ENCODE measurements around the gene INO80B.

DNA sequence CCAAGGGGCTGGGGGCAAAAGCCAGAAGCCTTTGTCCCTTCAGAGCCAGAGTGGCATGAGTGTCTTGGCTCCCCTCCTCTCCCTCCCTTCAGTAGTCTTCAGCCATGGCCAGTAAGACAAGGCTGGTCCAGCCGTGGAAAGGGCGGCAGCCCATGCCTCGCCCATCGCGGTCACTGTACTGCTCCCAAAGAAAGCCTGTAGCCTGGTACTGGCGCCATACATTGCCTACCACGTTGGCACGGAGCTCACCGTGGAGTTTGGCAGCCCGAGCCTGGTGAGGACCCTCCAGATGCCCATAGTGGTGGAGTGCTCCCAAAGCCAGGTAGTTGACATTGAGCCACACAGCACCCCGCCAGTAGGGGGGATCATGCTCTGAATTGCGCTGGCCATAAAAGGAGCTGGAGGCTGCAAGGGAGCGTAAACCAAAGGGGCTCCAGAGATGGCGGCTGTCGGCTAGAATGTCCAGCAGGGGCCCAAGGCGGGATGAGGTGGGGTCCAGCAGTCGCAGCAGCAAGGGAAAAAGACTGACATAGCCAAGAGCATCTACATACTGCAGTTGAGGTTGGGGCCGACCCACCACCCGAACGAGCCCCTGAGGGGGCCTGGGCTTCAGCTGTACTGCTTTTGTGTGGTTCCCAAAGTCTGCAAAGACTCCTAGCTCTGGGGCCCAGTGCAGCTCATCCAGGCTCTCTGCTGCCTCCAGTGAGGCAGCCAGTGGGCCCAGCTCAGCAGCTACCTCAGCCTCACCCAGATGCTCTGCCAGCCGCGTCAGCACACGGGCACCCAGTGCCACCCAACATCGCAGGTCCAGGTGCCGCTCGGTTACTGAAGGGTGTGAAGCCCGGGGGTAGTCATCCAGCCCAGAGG is 6.5 kb downstream of the INO80B start:
- TF ChIP-seq, protein P1, sequence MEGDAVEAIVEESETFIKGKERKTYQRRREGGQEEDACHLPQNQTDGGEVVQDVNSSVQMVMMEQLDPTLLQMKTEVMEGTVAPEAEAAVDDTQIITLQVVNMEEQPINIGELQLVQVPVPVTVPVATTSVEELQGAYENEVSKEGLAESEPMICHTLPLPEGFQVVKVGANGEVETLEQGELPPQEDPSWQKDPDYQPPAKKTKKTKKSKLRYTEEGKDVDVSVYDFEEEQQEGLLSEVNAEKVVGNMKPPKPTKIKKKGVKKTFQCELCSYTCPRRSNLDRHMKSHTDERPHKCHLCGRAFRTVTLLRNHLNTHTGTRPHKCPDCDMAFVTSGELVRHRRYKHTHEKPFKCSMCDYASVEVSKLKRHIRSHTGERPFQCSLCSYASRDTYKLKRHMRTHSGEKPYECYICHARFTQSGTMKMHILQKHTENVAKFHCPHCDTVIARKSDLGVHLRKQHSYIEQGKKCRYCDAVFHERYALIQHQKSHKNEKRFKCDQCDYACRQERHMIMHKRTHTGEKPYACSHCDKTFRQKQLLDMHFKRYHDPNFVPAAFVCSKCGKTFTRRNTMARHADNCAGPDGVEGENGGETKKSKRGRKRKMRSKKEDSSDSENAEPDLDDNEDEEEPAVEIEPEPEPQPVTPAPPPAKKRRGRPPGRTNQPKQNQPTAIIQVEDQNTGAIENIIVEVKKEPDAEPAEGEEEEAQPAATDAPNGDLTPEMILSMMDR (IDR thresholded peaks at IDR 0.05; ENCODE audit: insufficient read depth, low read length): no peak
- TF ChIP-seq POLR2AphosphoS5 (IDR thresholded peaks at IDR 0.05; ENCODE audit: low read depth): no peak; the same call in 1 of the 2 replicates
- TF ChIP-seq, protein P2, sequence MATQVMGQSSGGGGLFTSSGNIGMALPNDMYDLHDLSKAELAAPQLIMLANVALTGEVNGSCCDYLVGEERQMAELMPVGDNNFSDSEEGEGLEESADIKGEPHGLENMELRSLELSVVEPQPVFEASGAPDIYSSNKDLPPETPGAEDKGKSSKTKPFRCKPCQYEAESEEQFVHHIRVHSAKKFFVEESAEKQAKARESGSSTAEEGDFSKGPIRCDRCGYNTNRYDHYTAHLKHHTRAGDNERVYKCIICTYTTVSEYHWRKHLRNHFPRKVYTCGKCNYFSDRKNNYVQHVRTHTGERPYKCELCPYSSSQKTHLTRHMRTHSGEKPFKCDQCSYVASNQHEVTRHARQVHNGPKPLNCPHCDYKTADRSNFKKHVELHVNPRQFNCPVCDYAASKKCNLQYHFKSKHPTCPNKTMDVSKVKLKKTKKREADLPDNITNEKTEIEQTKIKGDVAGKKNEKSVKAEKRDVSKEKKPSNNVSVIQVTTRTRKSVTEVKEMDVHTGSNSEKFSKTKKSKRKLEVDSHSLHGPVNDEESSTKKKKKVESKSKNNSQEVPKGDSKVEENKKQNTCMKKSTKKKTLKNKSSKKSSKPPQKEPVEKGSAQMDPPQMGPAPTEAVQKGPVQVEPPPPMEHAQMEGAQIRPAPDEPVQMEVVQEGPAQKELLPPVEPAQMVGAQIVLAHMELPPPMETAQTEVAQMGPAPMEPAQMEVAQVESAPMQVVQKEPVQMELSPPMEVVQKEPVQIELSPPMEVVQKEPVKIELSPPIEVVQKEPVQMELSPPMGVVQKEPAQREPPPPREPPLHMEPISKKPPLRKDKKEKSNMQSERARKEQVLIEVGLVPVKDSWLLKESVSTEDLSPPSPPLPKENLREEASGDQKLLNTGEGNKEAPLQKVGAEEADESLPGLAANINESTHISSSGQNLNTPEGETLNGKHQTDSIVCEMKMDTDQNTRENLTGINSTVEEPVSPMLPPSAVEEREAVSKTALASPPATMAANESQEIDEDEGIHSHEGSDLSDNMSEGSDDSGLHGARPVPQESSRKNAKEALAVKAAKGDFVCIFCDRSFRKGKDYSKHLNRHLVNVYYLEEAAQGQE (IDR thresholded peaks at IDR 0.05; ENCODE audit: insufficient replicate concordance, low read depth): no peak
- TF ChIP-seq SPI1 (IDR thresholded peaks at IDR 0.05; ENCODE audit: borderline replicate concordance, low read depth): no peak

All from HL-60 (cell line).